IMR-90 (cell line): ENCODE results near the gene GPR45.

ENCODE experiments used
- CEBPB ChIP-seq: IDR thresholded peaks from 2 replicates; pipeline ENCODE4 v1.6.1; 2012; ENCODE audit warnings: low read depth, low read length, improper control_type of control experiment
- CTCF ChIP-seq: conservative IDR thresholded peaks from 2 replicates; pipeline ENCODE4 v1.5.1; 2012; ENCODE audit warnings: mild to moderate bottlenecking, low read depth, low read length, improper control_type of control experiment
- ELK1 ChIP-seq: fragments of 150-350 bp; IDR thresholded peaks from 2 replicates; pipeline ENCODE4 v1.6.1; 2016; ENCODE audit warnings: low read depth, mild to moderate bottlenecking, low read length, moderate library complexity, borderline replicate concordance
- MAFK ChIP-seq: IDR thresholded peaks from 2 replicates; pipeline ENCODE4 v1.6.1; 2012; ENCODE audit warnings: low read depth, low read length, improper control_type of control experiment
- MXI1 ChIP-seq: IDR thresholded peaks from 2 replicates; pipeline ENCODE4 v1.6.1; 2012; ENCODE audit warnings: low read depth, mild to moderate bottlenecking, low read length, moderate library complexity, borderline replicate concordance
- POLR2A ChIP-seq: IDR thresholded peaks from 2 replicates; pipeline ENCODE4 v1.6.1; 2012; ENCODE audit warnings: mild to moderate bottlenecking, low read depth, low read length
- RFX5 ChIP-seq: IDR thresholded peaks from 2 replicates; pipeline ENCODE4 v1.8.0; 2012; ENCODE audit warnings: low read depth, mild to moderate bottlenecking, low read length, moderate library complexity
- USF2 ChIP-seq: fragments of 150-350 bp; IDR thresholded peaks from 2 replicates; pipeline ENCODE4 v1.6.1; 2017; ENCODE audit warnings: mild to moderate bottlenecking, antibody characterized with exemption, low read length, low read depth

GRCh38 chr2:105238664-105239240, 2.8 kb upstream of the GPR45 start:
- TF ChIP-seq MAFK (no peak), CTCF (no peak), POLR2A (no peak), RFX5 (no peak), USF2 (no peak), ELK1 (no peak), MXI1 (no peak), CEBPB (no peak)
